K562 (cell line): ENCODE measurements around the gene MAN2A1. TPM values are rescaled to one million over a fixed set of nuclear protein-coding genes. Genes with fewer than 3 reads are reported as not detected.

Experiments
- ATAC-seq: fragments of 200-7000 bp; cut with Tn5 transposase; 3 replicates; pipeline ENCODE4 v1.9.1; 2020; ENCODE audit warnings: moderate library complexity
- BruUV-seq: library from RNA; stranded (reverse); fragments of 400-500 nt; replicated peaks from 2 replicates; lab custom pipeline; 2021; lab: Mats Ljungman, UMichigan
- CTCF ChIA-PET: fragments of 300-600 bp; formaldehyde crosslinking; extraction: SDS; loops from one replicate; lab custom pipeline; 2021; ENCODE audit warnings: low intra/inter-chr PET ratio; lab: Yijun Ruan, JAX
- POLR2A ChIA-PET: fragments of 300-600, 350-650 bp; sonication (Branson Sonifier 250); formaldehyde crosslinking; extraction: SDS; loops from one replicate; lab custom pipeline; 2021; ENCODE audit warnings: antibody characterized with exemption, inconsistent platforms; lab: Yijun Ruan, JAX
- DNase-seq, 4 experiments: peaks; one replicate each; pipeline versions ENCODE4 v3.0.0 to v3.0.0-alpha.2; 2011 to 2018; ENCODE audit warnings: low spot score in 3 of 4, mixed read lengths in 3 of 4; ENCODE audit errors: extremely low read depth in 1 of 4
- FAIRE-seq: peaks from 2 replicates; lab custom pipeline; 2011; peaks lifted over from hg19 to GRCh38; lab: Jason Lieb, UNC
- H2AFZ ChIP-seq: 2 replicates; pipeline ENCODE4 v1.6.0; 2011; ENCODE audit warnings: low read depth, low read length, control low read depth, inconsistent platforms
- H3K27ac ChIP-seq: fragments of 200-600 bp; 3 replicates; pipeline ENCODE4 v1.8.0; 2011; ENCODE audit warnings: low read depth, mild to moderate bottlenecking, control low read depth, inconsistent platforms, low read length, moderate library complexity, mixed read lengths; ENCODE audit errors: extremely low read depth
- H3K27me3 ChIP-seq, 2 experiments: fragments of 300-600 bp in 1 of 2; 2 replicates in 1 of 2; 3 replicates in 1 of 2; pipeline versions ENCODE4 v1.6.0 to v1.8.0; 2011; ENCODE audit warnings: inconsistent platforms in 2 of 2, low read length in 2 of 2, mild to moderate bottlenecking in 1 of 2, mixed read lengths in 1 of 2, moderate library complexity in 1 of 2; ENCODE audit not compliant: control insufficient read depth in 2 of 2, insufficient read depth in 2 of 2
- H3K36me3 ChIP-seq: fragments of 300-600 bp; 3 replicates; pipeline ENCODE4 v1.8.0; 2011; ENCODE audit warnings: mild to moderate bottlenecking, low read length, inconsistent platforms; ENCODE audit not compliant: control insufficient read depth, insufficient read depth
- H3K4me1 ChIP-seq, 2 experiments: fragments of 200-600 bp in 1 of 2; replicated peaks in 1 of 2; 2 replicates in 1 of 2; 3 replicates in 1 of 2; pipeline versions ENCODE4 v1.5.1 to v1.8.0; 2011; ENCODE audit warnings: inconsistent platforms in 2 of 2, low read length in 2 of 2, mild to moderate bottlenecking in 1 of 2, mixed read lengths in 1 of 2, moderate library complexity in 1 of 2; ENCODE audit not compliant: control insufficient read depth in 2 of 2, insufficient read depth in 2 of 2
- H3K4me2 ChIP-seq: 2 replicates; pipeline ENCODE4 v1.6.1; 2011; ENCODE audit warnings: low read length, control low read depth, inconsistent platforms, mixed read lengths; ENCODE audit not compliant: insufficient read depth
- H3K4me3 ChIP-seq: fragments of 200-600 bp; sonication (generic), shearing (Covaris generic); 2 replicates; pipeline ENCODE4 v1.5.1; 2016; ENCODE audit warnings: control low read depth, inconsistent platforms
- H3K79me2 ChIP-seq: fragments of 200-600 bp; 3 replicates; pipeline ENCODE4 v1.8.0; 2011; ENCODE audit warnings: low read length, inconsistent platforms; ENCODE audit not compliant: control insufficient read depth, insufficient read depth
- H3K9ac ChIP-seq, 2 experiments: 2 replicates each; pipeline versions ENCODE4 v1.6.0 to v1.6.1; 2011; ENCODE audit warnings: low read depth in 2 of 2, low read length in 2 of 2, control low read depth in 1 of 2, inconsistent platforms in 1 of 2, mild to moderate bottlenecking in 1 of 2, mixed read lengths in 1 of 2; ENCODE audit not compliant: insufficient read depth in 1 of 2
- H3K9me1 ChIP-seq: one replicate; pipeline ENCODE4 v1.6.0; 2011; ENCODE audit warnings: inconsistent platforms, mild to moderate bottlenecking, low read length, moderate library complexity; ENCODE audit not compliant: control insufficient read depth, insufficient read depth
- H3K9me3 ChIP-seq: replicated peaks from 2 replicates; pipeline ENCODE4 v1.5.1; 2011; ENCODE audit warnings: low read depth, low read length, inconsistent platforms; ENCODE audit not compliant: control insufficient read depth, insufficient read depth
- H4K20me1 ChIP-seq: replicated peaks from 2 replicates; pipeline ENCODE4 v1.6.1; 2011; ENCODE audit warnings: low read length, inconsistent platforms, mixed read lengths; ENCODE audit not compliant: control insufficient read depth, insufficient read depth
- ELF2 ChIP-seq: fragments of 250-450 bp; sonication (Bioruptor Pico); IDR thresholded peaks from 2 replicates; pipeline ENCODE4 v1.5.0; 2021; ENCODE audit warnings: mild to moderate bottlenecking
- MAFK ChIP-seq: IDR thresholded peaks from 2 replicates; pipeline ENCODE4 v1.6.1; 2011; ENCODE audit warnings: low read length, improper control_type of control experiment
- MEIS2 ChIP-seq: fragments of 450-650 bp; IDR thresholded peaks from 2 replicates; pipeline ENCODE4 v1.6.1; 2014; ENCODE audit warnings: mild to moderate bottlenecking; ENCODE audit not compliant: partially characterized antibody
- NEUROD1 ChIP-seq: fragments of 150-350 bp; IDR thresholded peaks from 2 replicates; pipeline ENCODE4 v1.6.1; 2014; ENCODE audit warnings: borderline replicate concordance, low read length, low read depth; ENCODE audit not compliant: partially characterized antibody
- NR2C2 ChIP-seq, 2 experiments: fragments of 200-800 bp in 1 of 2; sonication (Bioruptor generic) in 1 of 2; sonication (generic) in 1 of 2; formaldehyde crosslinking in 1 of 2; IDR thresholded peaks; 2 replicates each; pipeline versions ENCODE4 v1.6.1 to v1.8.0; 2016 to 2022; ENCODE audit warnings: mild to moderate bottlenecking in 1 of 2, missing compliant biosample characterization in 1 of 2, missing genetic modification characterization in 1 of 2, missing genetic modification reagents in 1 of 2
- PBX2 ChIP-seq, 2 experiments: IDR thresholded peaks in 1 of 2; conservative IDR thresholded peaks in 1 of 2; 2 replicates each; pipeline ENCODE4 v1.6.1; 2016; ENCODE audit warnings: low read depth in 2 of 2, mild to moderate bottlenecking in 1 of 2, missing compliant biosample characterization in 1 of 2, missing genetic modification characterization in 1 of 2, moderate library complexity in 1 of 2
- PHB2 ChIP-seq: fragments of 450-650 bp; IDR thresholded peaks from 2 replicates; pipeline ENCODE4 v1.6.1; 2017; ENCODE audit warnings: low read depth
- PKNOX1 ChIP-seq: fragments of 450-650 bp; IDR thresholded peaks from 2 replicates; pipeline ENCODE4 v1.6.1; 2016
- ZBTB8A ChIP-seq: fragments of 450-650 bp; IDR thresholded peaks from 2 replicates; pipeline ENCODE4 v1.6.1; 2018; ENCODE audit warnings: mild to moderate bottlenecking, moderate library complexity; ENCODE audit not compliant: partially characterized antibody
- WGBS: fragments of 100-300 bp; shearing (Covaris generic); methylation state at CpG from one replicate; pipeline ENCODE4 v1.1.6; 2016; ENCODE audit warnings: low coverage, mixed read lengths; ENCODE audit not compliant: insufficient coverage; ENCODE audit errors: missing lambda C conversion rate; 5-methylcytosine and 5-hydroxymethylcytosine counted together
- in situ Hi-C: fragments of 300-500 bp; cut with MboI; formaldehyde crosslinking; loops from 4 replicates; pipeline ENCODE4 v1.15.0; 2018; ENCODE audit warnings: inconsistent platforms, mixed read lengths
- intact Hi-C: fragments of 100-400 bp; cut with micrococcal nuclease; formaldehyde crosslinking; loops from 2 replicates; pipeline ENCODE4 v1.14.2; 2022
- polyA plus RNA-seq, 8 experiments: library from polyadenylated mRNA; depleted of rRNA in 4 of 8; stranded (reverse) in 5 of 8; unstranded in 3 of 8; fragments of >200 nt; fragmentation: Nextera tagmentation in 2 of 8; fragmentation: Illumina TruSeq in 1 of 8; extraction: Ambion mirVana in 2 of 8; extraction: Trizol in 1 of 8; gene quantifications; 2 replicates each; pipeline versions ENCODE4 v1.2.1 to v1.2.3, GENCODE V29; 2011 to 2014; ENCODE audit warnings: inconsistent platforms in 1 of 8, missing spikeins in 1 of 8
- total RNA-seq, 7 experiments: library from RNA; depleted of rRNA in 6 of 7; stranded (reverse); fragments of >200 nt in 6 of 7; fragmentation: Illumina TruSeq in 2 of 7; extraction: Trizol in 2 of 7; gene quantifications; 2 replicates each; pipeline versions ENCODE4 v1.2.1 to v1.2.3, GENCODE V29; 2011 to 2021; ENCODE audit warnings: low replicate concordance in 1 of 7

The MAN2A1 gene
- total and polyA plus RNA-seq, 9 of the 15 experiments (the other 6 are each of a cell fraction or from before 2014, with no cell fraction given): 5.2 to 32.0 (median 19.8) TPM

- H3K4me3 ChIP-seq: no peak overlapping the region
- no TSS peak for BruUV-seq
- FAIRE-seq (peak; percentile 6), ATAC-seq (no peak), DNase-seq (no peak)
- ChIA-PET CTCF (no interaction called here), POLR2A (no interaction called here)
- H3K4me1 ChIP-seq: no peaks in the 10 kb centered on the region
- no peaks in the 10 kb centered on the region for H4K20me1 ChIP-seq
- no peak overlapping the region for H3K27ac ChIP-seq
- WGBS: 72% methylated on average over 2 of the region's 2 CpGs
- intact Hi-C loops (no loop called here), in situ Hi-C loops (no loop called here)
- H3K9ac ChIP-seq: no peak overlapping the region
- H3K27me3 ChIP-seq: no peaks in the 10 kb centered on the region
- H3K9me3 ChIP-seq: no peaks in the 10 kb centered on the region
- H3K9me1 ChIP-seq: no peaks in the 10 kb centered on the region
- peaks cover 18% of the 10 kb centered on the region for H3K36me3 ChIP-seq
- TF ChIP-seq MEIS2: peak; percentile 43
- TF ChIP-seq ZBTB8A: no peak
- TF ChIP-seq PKNOX1: peak; percentile 62; the same call in 1 of the 2 replicates
- no peak for TF ChIP-seq MAFK
- TF ChIP-seq NEUROD1: no peak
- no peak for TF ChIP-seq PBX2 (CRISPR knock-in tag; IDR thresholded peaks at IDR 0.05; ENCODE audit: low read depth)
- peak; percentile 60 for TF ChIP-seq PBX2 (tag; conservative IDR thresholded peaks at IDR 0.05; ENCODE audit: low read depth)
- TF ChIP-seq NR2C2 (CRISPR knock-in tag; IDR thresholded peaks at IDR 0.05): no peak
- no peak for TF ChIP-seq NR2C2 (tag; IDR thresholded peaks at IDR 0.05)
- no peak for TF ChIP-seq PHB2
- TF ChIP-seq ELF2 (CRISPR knock-in tag): no peak
- no peak overlapping the region for H3K4me2 ChIP-seq
- H2AFZ ChIP-seq: no peak overlapping the region
- H3K79me2 ChIP-seq: no peaks in the 10 kb centered on the region
These were observed 85.4 kb downstream of the MAN2A1 start for GRCh38 chr5:109775130-109775529.
